ENCODE data around the gene SLC28A1. TPM values are rescaled to one million over a fixed set of nuclear protein-coding genes. Genes with fewer than 3 reads are reported as not detected.
A peak's percentile ranks its signal among the peaks of the same experiment; 100 is the strongest.

Gene SLC28A1
- total and polyA plus RNA-seq, 2 of the 4 experiments (the other 2 are of a cell fraction), result not detected

DNA sequence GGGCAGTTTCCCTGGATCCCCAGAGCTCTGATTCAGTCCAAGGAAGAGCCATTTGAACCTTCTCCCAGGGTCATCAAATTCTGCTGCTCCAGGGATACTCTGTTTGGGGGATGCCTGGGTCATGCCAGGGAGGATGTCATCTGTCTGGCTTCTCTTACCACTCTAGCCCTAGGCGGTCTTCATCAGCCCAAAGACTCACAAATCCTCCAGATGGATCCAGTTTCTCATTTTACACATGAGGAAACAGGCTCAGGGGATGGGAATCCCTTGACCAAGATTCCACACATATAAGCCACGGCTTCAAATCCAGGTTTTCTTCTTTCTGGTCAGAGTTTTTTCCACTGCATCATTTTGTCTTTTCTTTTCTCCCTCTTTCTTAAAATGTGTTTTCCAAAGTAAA lies 36.7 kb downstream of the SLC28A1 start:
- in situ Hi-C loops (cut with MboI; ENCODE audit: low sequenced_read_pairs), result no loop called here
- no peak overlapping the region for H3K9ac ChIP-seq (ENCODE audit: low read depth, low read length)
- DNase-seq, result peak; percentile 9

More for the DNA sequence above, 36.7 kb downstream of the SLC28A1 start:
- WGBS, 2 experiments (ENCODE audit: extremely low coverage in 2 of 2, insufficient read length in 1 of 2), result no CpG with 5 or more reads among the region's 2 CpGs
- no TSS peak for BruUV-seq (replicated peaks)
- intact Hi-C loops (cut with micrococcal nuclease) (loop anchor here (10.0 kb wide), 1 partner anchor 176 kb away; the partner anchor contains the start of gene ZNF592), dilution Hi-C loops (cut with HindIII; ENCODE audit: low sequenced_read_pairs, unreplicated experiment) (no loop called here)
- Histone ChIP-seq H3K56ac (ENCODE audit: extremely low read depth, insufficient read depth, low read length) (no peak overlapping the region), H3K4ac (ENCODE audit: low read depth, low read length) (no peak overlapping the region), H3K9me1 (ENCODE audit: insufficient read depth, low read length) (no peaks in the 10 kb centered on the region), H2BK15ac (ENCODE audit: low read depth, low read length) (no peak overlapping the region), H3K23ac (ENCODE audit: low read depth, low read length) (no peak overlapping the region), H3K79me1 (ENCODE audit: low read depth in 1 of 2, low read length in 2 of 2) (no peaks in the 10 kb centered on the region), H2BK5ac (ENCODE audit: low read depth, low read length, poor library complexity, severe bottlenecking) (no peak overlapping the region), H2BK20ac (ENCODE audit: low read depth, low read length) (no peak overlapping the region), H4K91ac (ENCODE audit: insufficient read depth, low read depth, low read length) (no peak overlapping the region), H2BK120ac (ENCODE audit: low read depth, low read length) (no peak overlapping the region), H2AFZ (replicated peaks; ENCODE audit: low read length, poor library complexity) (no peak overlapping the region), H3K36me3 (ENCODE audit: control insufficient read depth, insufficient read depth, low read length) (no peaks in the 10 kb centered on the region), H3K27me3 (ENCODE audit: control insufficient read depth, insufficient read depth, low read length) (no peaks in the 10 kb centered on the region; the same call in 1 of the 2 replicates), H3K18ac (ENCODE audit: low read depth, low read length) (no peak overlapping the region), H3K9me3 (ENCODE audit: control insufficient read depth, insufficient read depth, low read length) (no peaks in the 10 kb centered on the region), H3K4me3 (ENCODE audit: insufficient read depth, low read depth, low read length) (no peak overlapping the region), H2AK5ac (ENCODE audit: low read depth, low read length) (no peak overlapping the region), H2AK9ac (replicated peaks; ENCODE audit: low read depth, low read length, poor library complexity) (no peak overlapping the region), H4K8ac (ENCODE audit: low read depth in 2 of 2, low read length in 2 of 2) (no peak overlapping the region), H3K27ac (ENCODE audit: insufficient read depth, low read length) (no peak overlapping the region), H3K14ac (replicated peaks; ENCODE audit: low read depth, low read length) (no peak overlapping the region), H4K20me1 (ENCODE audit: insufficient read depth, low read length) (no peaks in the 10 kb centered on the region), H3K4me1 (ENCODE audit: control insufficient read depth, insufficient read depth, low read length) (no peaks in the 10 kb centered on the region; the same call in 1 of the 2 replicates), H3K4me2 (ENCODE audit: low read depth, low read length) (no peak overlapping the region), H4K5ac (ENCODE audit: low read depth, low read length) (no peak overlapping the region)
- ATAC-seq (ENCODE audit: low read depth), result no peak
- ChIA-PET CTCF (no interaction called here), POLR2A (ENCODE audit: unreplicated experiment) (no interaction called here)
- TF ChIP-seq BHLHE40 (IDR thresholded peaks at IDR 0.05; ENCODE audit: low read depth, low read length) (no peak), NFE2L2 (IDR thresholded peaks at IDR 0.05; ENCODE audit: low read depth, low read length) (no peak), POLR2A (IDR thresholded peaks at IDR 0.05; ENCODE audit: low read depth, low read length) (no peak), RFX5 (IDR thresholded peaks at IDR 0.05; ENCODE audit: low read depth, low read length) (no peak)
- TF ChIP-seq, protein P1, sequence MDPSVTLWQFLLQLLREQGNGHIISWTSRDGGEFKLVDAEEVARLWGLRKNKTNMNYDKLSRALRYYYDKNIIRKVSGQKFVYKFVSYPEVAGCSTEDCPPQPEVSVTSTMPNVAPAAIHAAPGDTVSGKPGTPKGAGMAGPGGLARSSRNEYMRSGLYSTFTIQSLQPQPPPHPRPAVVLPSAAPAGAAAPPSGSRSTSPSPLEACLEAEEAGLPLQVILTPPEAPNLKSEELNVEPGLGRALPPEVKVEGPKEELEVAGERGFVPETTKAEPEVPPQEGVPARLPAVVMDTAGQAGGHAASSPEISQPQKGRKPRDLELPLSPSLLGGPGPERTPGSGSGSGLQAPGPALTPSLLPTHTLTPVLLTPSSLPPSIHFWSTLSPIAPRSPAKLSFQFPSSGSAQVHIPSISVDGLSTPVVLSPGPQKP (IDR thresholded peaks at IDR 0.05; ENCODE audit: borderline replicate concordance, low read depth, low read length), result no peak
